Head of caudate nucleus (tissue), 42 donors: ENCODE measurements around the gene ACSS1.

Experiments used
- DNase-seq, 42 donors: peaks; one replicate each; pipeline versions ENCODE4 v3.0.0 to v3.0.0-alpha.2; 2020 to 2021; ENCODE audit warnings: mixed read lengths in 7 of 42
- intact Hi-C: fragments of 100-400 bp; cut with DNase I; formaldehyde crosslinking; loops from one replicate; pipeline ENCODE4 v1.15.0; 2022

ACSS1 gene

GRCh38 chr20:25023356-25023755, 34.6 kb downstream of the ACSS1 start:
- intact Hi-C loops, result no loop called here
- peak in 12 of 42 donors; percentile 2 to 42 (median 10) for DNase-seq

DNA sequence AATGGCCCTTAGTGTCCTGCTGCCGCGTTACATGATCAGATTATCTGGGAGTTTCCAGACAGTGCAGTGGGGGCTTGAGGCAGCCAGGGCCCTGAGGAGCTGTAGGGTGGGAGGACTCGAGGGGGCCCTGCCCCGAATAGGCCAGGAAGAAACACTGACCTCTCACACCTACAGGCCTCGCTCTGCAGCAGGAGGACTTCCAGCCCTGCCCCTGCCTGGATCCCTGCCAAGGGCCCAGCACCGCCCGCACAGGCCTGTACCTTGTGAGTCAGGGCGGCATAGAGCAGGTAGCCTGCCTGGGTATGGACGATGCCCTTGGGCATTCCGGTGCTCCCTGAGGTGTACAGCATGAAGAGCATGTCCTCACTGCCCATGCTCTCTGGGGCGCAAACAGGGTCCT, 35.3 kb downstream of the ACSS1 start:
- DNase-seq, result peak in 14 of 42 donors; percentile 1 to 43 (median 16)
- intact Hi-C loops, result no loop called here

DNA sequence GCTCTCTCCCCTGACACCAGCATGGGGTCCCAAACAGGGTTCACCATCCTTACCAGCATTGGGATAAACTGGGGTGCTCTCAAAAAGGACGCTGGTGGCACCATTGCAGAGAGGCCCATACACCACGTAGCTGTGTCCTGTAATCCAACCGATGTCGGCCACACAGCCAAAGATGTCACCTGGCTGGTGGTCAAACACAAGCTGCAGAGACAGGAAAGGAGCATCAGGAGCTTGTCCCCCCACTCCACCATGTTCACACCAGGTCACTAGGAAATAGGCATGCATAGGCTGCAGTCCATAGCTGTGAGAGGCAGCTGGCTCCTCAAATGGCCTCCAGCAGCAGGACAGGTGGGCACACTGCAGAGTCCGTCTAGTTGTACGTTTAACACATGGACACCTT, 36.6 kb downstream of the ACSS1 start:
- DNase-seq, result peak in 9 of 42 donors; percentile 5 to 26 (median 10)
- intact Hi-C loops, result no loop called here

DNA sequence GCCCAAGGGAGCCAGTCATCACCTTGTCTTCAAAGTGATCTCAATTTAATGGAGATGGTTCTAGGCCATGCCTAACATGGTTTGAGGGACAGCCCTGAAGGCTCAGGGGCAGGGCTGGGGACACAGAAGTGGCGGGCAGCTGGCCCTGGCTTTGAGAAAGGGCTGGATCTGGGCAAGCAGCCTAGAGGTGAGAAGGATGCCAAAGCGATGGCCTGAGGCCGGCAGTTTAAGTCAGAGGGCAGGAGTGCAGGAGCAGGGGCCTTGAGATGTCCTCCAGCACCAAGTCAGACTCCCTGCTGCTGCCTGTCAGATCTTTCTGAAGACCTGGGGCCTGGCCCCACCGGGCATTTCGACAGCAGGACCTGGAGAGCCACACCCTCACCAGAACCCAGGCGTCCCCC, 37.0 kb downstream of the ACSS1 start:
- DNase-seq, result peak in 17 of 42 donors; percentile 1 to 57 (median 23)
- intact Hi-C loops, result no loop called here

GRCh38 chr20:25020345-25020744, 37.6 kb downstream of the ACSS1 start:
- intact Hi-C loops, result no loop called here
- peak in 12 of 42 donors; percentile 2 to 22 (median 6) for DNase-seq

- peak in 15 of 42 donors; percentile 1 to 23 (median 9) for DNase-seq
- intact Hi-C loops, result no loop called here
Observed at GRCh38 chr20:25019381-25020155, 38.4 kb downstream of the ACSS1 start.

GRCh38 chr20:25018841-25019240, 39.1 kb downstream of the ACSS1 start:
- peak in 15 of 42 donors; percentile 1 to 31 (median 6) for DNase-seq
- intact Hi-C loops, result no loop called here

DNA sequence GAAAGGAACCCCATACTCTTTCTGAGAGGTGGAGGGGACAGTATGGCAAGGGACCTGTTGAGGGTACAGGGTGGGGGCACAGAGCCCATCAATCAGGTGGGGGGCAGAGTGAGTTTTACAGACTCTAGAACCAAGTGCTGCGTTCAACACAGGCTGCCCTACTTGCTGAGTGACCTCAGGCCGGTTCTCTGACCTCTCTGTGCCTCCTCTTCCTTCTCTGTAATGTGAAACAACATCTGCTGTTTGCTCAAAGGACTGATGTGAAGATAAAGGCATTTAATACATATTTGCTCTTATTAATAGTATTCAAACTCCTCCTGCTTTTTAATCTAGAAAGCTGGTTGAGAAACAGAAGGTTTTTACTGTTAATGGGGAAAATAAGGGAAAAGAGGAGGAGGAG, 39.5 kb downstream of the ACSS1 start:
- intact Hi-C loops, result no loop called here
- DNase-seq, result peak in 3 of 42 donors; percentile 1 to 15 (median 3)

- DNase-seq, result peak in 16 of 42 donors; percentile 2 to 32 (median 10)
Observed at GRCh38 chr20:25017257-25017803, 40.6 kb downstream of the ACSS1 start.

DNA sequence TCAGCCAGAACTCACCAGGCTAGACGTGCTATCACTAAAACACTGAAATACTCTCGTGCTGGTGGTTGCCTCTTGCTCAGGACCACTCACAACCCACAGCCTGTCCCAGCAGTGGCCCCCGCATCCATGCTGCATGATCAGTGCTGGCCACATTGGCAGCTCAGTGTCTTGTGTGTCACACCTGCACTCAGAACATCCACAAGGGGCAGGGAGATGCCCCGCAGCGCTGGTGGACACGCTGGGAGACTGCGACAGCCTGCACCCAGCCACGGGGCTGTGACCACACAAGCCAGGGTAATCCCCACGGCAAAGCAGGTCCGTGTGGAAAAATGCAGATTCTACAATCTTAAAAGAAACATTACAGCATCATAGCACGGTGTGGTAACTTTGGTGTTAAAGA, 41.5 kb downstream of the ACSS1 start:
- intact Hi-C loops, result no loop called here
- DNase-seq, result peak in 18 of 42 donors; percentile 2 to 26 (median 8)

More at GRCh38 chr20:25017257-25017803, 40.6 kb downstream of the ACSS1 start:
- intact Hi-C loops, result no loop called here

GRCh38 chr20:25015986-25016385, 42.0 kb downstream of the ACSS1 start:
- intact Hi-C loops, result no loop called here
- DNase-seq, result peak in 16 of 42 donors; percentile 2 to 31 (median 6)

DNA sequence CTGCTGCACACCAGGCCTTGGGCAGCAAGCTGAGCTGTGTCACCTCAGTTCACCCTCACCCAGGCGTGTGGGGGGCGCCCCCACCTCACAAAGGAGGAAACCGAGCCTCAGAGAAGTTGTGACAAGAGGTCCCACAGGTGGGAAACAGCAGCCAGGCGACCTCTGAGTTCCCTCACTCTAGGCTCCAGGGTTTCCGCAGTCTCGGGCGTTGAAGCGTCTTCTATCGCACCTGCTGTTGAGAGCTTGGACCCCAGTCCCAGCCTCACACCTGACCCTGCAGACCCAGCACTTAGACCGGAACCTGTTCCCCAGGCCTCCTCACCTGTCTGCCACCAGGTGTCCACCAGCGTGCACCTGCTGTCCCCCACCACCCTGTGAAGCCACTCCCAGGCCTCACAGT, 43.1 kb downstream of the ACSS1 start:
- intact Hi-C loops, result no loop called here
- DNase-seq, result peak in 23 of 42 donors; percentile 1 to 35 (median 9)

DNA sequence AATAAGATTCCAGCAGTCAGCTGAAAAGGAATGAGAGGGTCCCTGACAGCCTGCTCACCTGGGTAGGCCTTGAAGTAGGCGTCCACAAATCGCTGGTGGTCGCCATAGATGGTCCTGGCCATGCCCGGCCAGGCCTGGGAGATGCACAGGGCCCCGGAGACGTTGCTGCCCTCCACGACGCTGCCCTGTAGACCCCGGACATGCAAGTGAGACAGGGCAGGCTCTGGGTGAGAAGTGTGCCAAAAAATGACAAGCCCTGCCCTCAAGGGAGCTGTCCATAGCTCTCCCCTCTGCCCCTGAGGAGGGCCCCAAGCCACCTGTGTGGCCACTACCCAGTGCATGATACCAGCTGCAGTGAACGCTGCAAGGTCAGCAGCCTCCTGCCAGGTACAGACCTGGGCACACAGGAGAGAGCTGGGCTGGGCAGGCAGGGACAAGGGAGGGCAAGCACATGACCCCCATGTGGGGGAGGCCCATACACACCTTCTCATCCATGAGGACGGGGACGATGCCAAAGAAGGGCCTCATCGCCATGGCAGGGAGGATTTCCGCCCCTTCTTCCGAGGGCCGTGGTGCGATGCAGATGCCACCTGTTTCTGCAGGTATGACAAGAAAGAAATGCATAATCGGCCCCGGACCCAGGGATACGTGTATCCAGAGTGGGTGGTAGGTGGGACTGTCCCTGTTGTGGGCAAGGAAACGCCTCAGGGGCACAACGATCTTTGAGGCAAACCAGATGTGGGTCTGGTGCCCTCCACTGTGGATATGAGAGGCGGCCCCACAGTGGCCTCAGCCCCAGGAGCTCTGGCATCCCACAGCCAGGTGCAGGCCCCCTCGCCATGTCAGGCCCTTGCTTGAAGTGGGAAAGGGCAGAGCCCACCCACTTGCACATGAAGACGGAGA, 44.2 kb downstream of the ACSS1 start:
- intact Hi-C loops, result no loop called here
- peak in 25 of 42 donors; percentile 1 to 33 (median 9) for DNase-seq

GRCh38 chr20:25012616-25013189, 45.2 kb downstream of the ACSS1 start:
- intact Hi-C loops, result no loop called here
- DNase-seq, result peak in 21 of 42 donors; percentile 1 to 33 (median 7)

- intact Hi-C loops, result no loop called here
- DNase-seq, result peak in 26 of 42 donors; percentile 3 to 47 (median 16)
Observed at GRCh38 chr20:25011831-25012241, 46.1 kb downstream of the ACSS1 start.

DNA sequence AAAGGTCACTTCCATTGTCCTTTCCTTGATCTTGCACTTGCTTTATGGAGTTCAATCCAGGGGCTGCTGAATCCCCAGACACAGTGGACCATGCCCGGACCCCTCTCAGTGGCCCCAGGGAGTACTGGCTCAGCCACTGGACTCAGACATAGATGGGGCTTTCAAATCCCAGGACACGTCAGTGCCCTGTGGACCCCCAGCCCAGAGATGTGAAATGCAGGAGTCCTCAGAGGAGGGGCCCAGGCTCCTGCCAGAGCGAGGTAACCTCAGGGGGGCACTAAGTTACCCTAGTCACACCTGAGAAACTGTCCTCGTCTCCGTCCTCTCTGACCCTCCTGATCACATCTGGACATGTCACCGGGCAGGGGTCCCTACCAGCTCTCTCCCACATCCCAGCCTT, 46.7 kb downstream of the ACSS1 start:
- DNase-seq, result peak in 19 of 42 donors; percentile 0 to 34 (median 8)
- intact Hi-C loops, result no loop called here

DNA sequence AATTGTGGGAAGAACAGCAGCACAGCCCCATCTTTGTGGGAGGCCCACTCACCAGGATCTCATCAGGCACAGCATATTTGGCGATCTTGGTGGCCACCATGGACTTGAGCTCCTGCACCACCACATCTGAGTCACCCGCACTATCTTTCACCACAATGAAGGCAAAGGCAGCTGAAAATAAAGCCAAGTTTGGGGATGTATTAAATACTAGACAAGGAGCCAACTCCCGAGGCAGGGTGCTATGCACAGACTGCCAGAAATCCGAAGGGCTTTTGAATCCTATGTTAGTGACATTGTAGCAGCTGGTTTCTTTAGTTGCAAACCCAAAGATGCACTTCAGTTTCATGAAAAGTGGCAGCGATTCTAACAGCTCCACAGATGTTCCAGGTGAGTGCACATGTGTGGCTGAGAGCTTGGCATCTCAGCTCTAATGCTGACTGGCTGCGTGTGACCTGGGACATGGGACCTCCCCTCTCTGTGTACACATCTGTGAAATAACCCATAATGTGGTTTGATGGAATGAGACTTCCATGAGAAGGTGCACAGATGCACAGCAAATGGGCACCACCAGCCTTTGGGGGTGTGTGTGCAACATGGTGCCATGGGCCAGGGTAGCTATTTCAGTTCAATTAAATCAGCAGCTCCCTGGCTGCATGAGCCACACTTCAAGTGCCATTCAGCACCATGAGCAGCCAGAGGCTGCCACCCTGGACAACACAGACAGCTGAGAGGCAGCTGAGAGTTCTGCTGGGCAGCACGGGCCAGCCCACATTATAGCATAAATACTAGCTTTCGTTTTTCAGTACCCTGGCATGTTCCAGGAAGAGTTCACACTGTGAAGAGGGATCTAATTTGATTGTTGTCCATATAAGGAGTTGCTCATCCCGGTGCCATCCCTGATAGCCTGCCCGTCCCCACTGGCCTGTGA, 48.5 kb downstream of the ACSS1 start:
- intact Hi-C loops, result no loop called here
- DNase-seq, result peak in 21 of 42 donors; percentile 1 to 55 (median 17)
